Measurements from ENCODE around the gene TRIM44. TPM values are rescaled to one million over a fixed set of nuclear protein-coding genes. Genes with fewer than 3 reads are reported as not detected.

The TRIM44 gene
- polyA plus RNA-seq, 1 donor (not counting 4 experiments of a cell fraction or from before 2014, with no cell fraction given) = 48.3 TPM

GRCh38 chr11:35747668-35748067 is 85.1 kb downstream of the TRIM44 start:
- Histone ChIP-seq H3K4me3 (ENCODE audit: control insufficient read depth in 2 of 3, extremely low read depth in 1 of 3, insufficient read depth in 2 of 3, low read depth in 1 of 3, low read length in 3 of 3) (no peak overlapping the region), H4K20me1 (ENCODE audit: control insufficient read depth, extremely low read depth, insufficient read depth, low read length) (no peaks in the 10 kb centered on the region), H3K79me2 (ENCODE audit: control insufficient read depth, insufficient read depth, low read length) (no peaks in the 10 kb centered on the region), H2AFZ (ENCODE audit: control insufficient read depth, low read length) (no peak overlapping the region), H3K9me1 (ENCODE audit: control insufficient read depth, extremely low read depth, insufficient read depth, low read length) (peaks cover 4% of the 10 kb centered on the region), H3K36me3 (ENCODE audit: control insufficient read depth in 2 of 2, extremely low read depth in 1 of 2, insufficient read depth in 2 of 2, low read length in 2 of 2) (no peaks in the 10 kb centered on the region), H3K9ac (ENCODE audit: control insufficient read depth, extremely low read depth, insufficient read depth, low read length) (no peak overlapping the region), H3K27me3 (ENCODE audit: control insufficient read depth, extremely low read depth, insufficient read depth, low read length) (no peaks in the 10 kb centered on the region), H3K4me1 (ENCODE audit: control insufficient read depth, extremely low read depth, insufficient read depth, low read length) (peaks cover 19% of the 10 kb centered on the region), H3K27ac (ENCODE audit: control insufficient read depth, insufficient read depth, low read length) (no peak overlapping the region), H3K4me2 (ENCODE audit: control insufficient read depth, extremely low read depth, insufficient read depth, low read depth, low read length) (no peak overlapping the region), H3K9me3 (ENCODE audit: control insufficient read depth, low read depth, low read length) (no peaks in the 10 kb centered on the region)
- no peak for DNase-seq (ENCODE audit: low read depth, low spot score)
- dilution Hi-C loops (cut with MboI; ENCODE audit: extremely low pct_ligation_motif_present, low sequenced_read_pairs) = no loop called here
- FAIRE-seq = no peak
- no peak for TF ChIP-seq EZH2 (IDR thresholded peaks at IDR 0.05; ENCODE audit: low read length)
- TF ChIP-seq CTCF (optimal IDR thresholded peaks at IDR 0.05 in 1 of 3, IDR thresholded peaks at IDR 0.05 in 1 of 3, conservative IDR thresholded peaks at IDR 0.05 in 1 of 3; ENCODE audit: extremely low read depth in 1 of 3, insufficient read depth in 2 of 3, low read length in 3 of 3) = no peak

- H2AFZ ChIP-seq (ENCODE audit: control insufficient read depth, low read length) = no peak overlapping the region
- peaks cover 22% of the 10 kb centered on the region for H3K4me1 ChIP-seq (ENCODE audit: control insufficient read depth, extremely low read depth, insufficient read depth, low read length)
- dilution Hi-C loops (cut with MboI; ENCODE audit: extremely low pct_ligation_motif_present, low sequenced_read_pairs) = no loop called here
- no peaks in the 10 kb centered on the region for H3K36me3 ChIP-seq (ENCODE audit: control insufficient read depth in 2 of 2, extremely low read depth in 1 of 2, insufficient read depth in 2 of 2, low read length in 2 of 2)
- no peak overlapping the region for H3K9ac ChIP-seq (ENCODE audit: control insufficient read depth, extremely low read depth, insufficient read depth, low read length)
- H3K27me3 ChIP-seq (ENCODE audit: control insufficient read depth, extremely low read depth, insufficient read depth, low read length) = no peaks in the 10 kb centered on the region
- H3K4me2 ChIP-seq (ENCODE audit: control insufficient read depth, extremely low read depth, insufficient read depth, low read depth, low read length) = no peak overlapping the region
- DNase-seq (ENCODE audit: low read depth, low spot score) (no peak), FAIRE-seq (no peak)
- no peak overlapping the region for H3K27ac ChIP-seq (ENCODE audit: control insufficient read depth, insufficient read depth, low read length)
- H3K79me2 ChIP-seq (ENCODE audit: control insufficient read depth, insufficient read depth, low read length) = no peaks in the 10 kb centered on the region
- no peak overlapping the region for H3K4me3 ChIP-seq (ENCODE audit: control insufficient read depth in 2 of 3, extremely low read depth in 1 of 3, insufficient read depth in 2 of 3, low read depth in 1 of 3, low read length in 3 of 3)
- H3K9me3 ChIP-seq (ENCODE audit: control insufficient read depth, low read depth, low read length) = no peaks in the 10 kb centered on the region
- peaks cover 4% of the 10 kb centered on the region for H3K9me1 ChIP-seq (ENCODE audit: control insufficient read depth, extremely low read depth, insufficient read depth, low read length)
- H4K20me1 ChIP-seq (ENCODE audit: control insufficient read depth, extremely low read depth, insufficient read depth, low read length) = no peaks in the 10 kb centered on the region
- TF ChIP-seq CTCF (optimal IDR thresholded peaks at IDR 0.05 in 1 of 3, IDR thresholded peaks at IDR 0.05 in 1 of 3, conservative IDR thresholded peaks at IDR 0.05 in 1 of 3; ENCODE audit: extremely low read depth in 1 of 3, insufficient read depth in 2 of 3, low read length in 3 of 3) (no peak), EZH2 (IDR thresholded peaks at IDR 0.05; ENCODE audit: low read length) (no peak)
Measured at GRCh38 chr11:35748644-35749043, 86.1 kb downstream of the TRIM44 start.
